Right lobe of liver (tissue), 4 donors: ENCODE data around the gene BICDL2.

Source experiments
- CTCF ChIP-seq, 4 donors: fragments of 200-600 bp in 3 of 4; fragments of 450-650 bp in 1 of 4; IDR thresholded peaks; one replicate each; pipeline versions ENCODE4 v1.5.1 to v1.8.0; 2016 to 2022; ENCODE audit warnings: antibody characterized with exemption in 4 of 4, mild to moderate bottlenecking in 2 of 4
- POLR2A ChIP-seq: fragments of 450-650 bp; IDR thresholded peaks from one replicate; pipeline ENCODE4 v1.6.1; 2017; ENCODE audit warnings: antibody characterized with exemption, mild to moderate bottlenecking
- donor health status: DM: no; HTN: no; CAD: no.
- donor health status: DM: no; HTN: no; CAD: no.
- donor health status: DM: no; HTN: yes; CAD: no.

GRCh38 chr16:3038256-3038655, 1.5 kb upstream of the BICDL2 start:
- TF ChIP-seq CTCF (IDR thresholded peaks at IDR 0.05): no peak
- no peak for TF ChIP-seq POLR2A
